Upper lobe of left lung (tissue), 6 donors: Measurements from ENCODE around the gene FSIP2. TPM values are rescaled to one million over a fixed set of nuclear protein-coding genes. Genes with fewer than 3 reads are reported as not detected.

Experiments used
- ATAC-seq, 2 donors: fragments of 200-7000 bp; cut with Tn5 transposase; one replicate each; pipeline ENCODE4 v1.9.1; 2022; ENCODE audit warnings: mild to moderate bottlenecking in 2 of 2, moderate library complexity in 2 of 2; ENCODE audit not compliant: low FRiP score in 2 of 2
- DNase-seq, 2 donors: peaks; one replicate each; pipeline ENCODE4 v3.0.0-alpha.2; 2019 to 2020
- H3K27ac ChIP-seq, 4 donors: fragments of 200-600 bp; sonication (generic); one replicate each; pipeline ENCODE4 v1.5.1; 2016 to 2019
- H3K27me3 ChIP-seq, 4 donors: fragments of 200-600 bp; sonication (generic); one replicate each; pipeline ENCODE4 v1.5.1; 2017 to 2019
- H3K36me3 ChIP-seq, 4 donors: fragments of 200-600 bp; sonication (generic); one replicate each; pipeline ENCODE4 v1.5.1; 2016 to 2019
- H3K4me1 ChIP-seq, 4 donors: fragments of 200-600 bp; sonication (generic); one replicate each; pipeline ENCODE4 v1.5.1; 2018 to 2019
- H3K4me3 ChIP-seq, 4 donors: fragments of 200-600 bp; sonication (generic); one replicate each; pipeline ENCODE4 v1.5.1; 2017 to 2019; ENCODE audit warnings: mild to moderate bottlenecking in 2 of 4, moderate library complexity in 1 of 4
- H3K9me3 ChIP-seq, 4 donors: fragments of 200-600 bp; sonication (generic); one replicate each; pipeline ENCODE4 v1.5.1; 2018 to 2019
- EP300 ChIP-seq, 4 donors: sonication (generic); formaldehyde crosslinking; IDR thresholded peaks; one replicate each; pipeline ENCODE4 v1.5.1; 2017; ENCODE audit warnings: antibody characterized with exemption in 4 of 4, control low read depth in 2 of 4
- POLR2A ChIP-seq, 4 donors: fragments of 450-650 bp; IDR thresholded peaks; one replicate each; pipeline ENCODE4 v1.5.1; 2016 to 2017; ENCODE audit warnings: antibody characterized with exemption in 4 of 4, mild to moderate bottlenecking in 2 of 4
- POLR2AphosphoS5 ChIP-seq, 2 donors: sonication (generic); formaldehyde crosslinking; IDR thresholded peaks; one replicate each; pipeline ENCODE4 v1.5.1; 2017; ENCODE audit warnings: antibody characterized with exemption in 2 of 2
- WGBS, 2 donors: methylation state at CpG; one replicate each; pipeline ENCODE4 v1.1.5; 2017 to 2018; 5-methylcytosine and 5-hydroxymethylcytosine counted together
- total RNA-seq, 6 donors: library from RNA; depleted of rRNA in 4 of 6; stranded (reverse); fragments of >200 nt in 4 of 6; gene quantifications; one replicate each; pipeline versions ENCODE4 v1.1.0 to v1.2.1, GENCODE V29; 2016 to 2021
- TF ChIP-seq, protein P1 (sequence below), 6 experiments: fragments of 450-650 bp in 4 of 6; fragments of 200-600 bp in 2 of 6; sonication (generic) in 2 of 6; IDR thresholded peaks; one replicate each; pipeline ENCODE4 v1.5.1; 2016 to 2019; ENCODE audit warnings: antibody characterized with exemption in 6 of 6
- donor health status: DM: no; HTN: no; CAD: no; lungs with moderate emphysema.
- donor health status: DM: no; HTN: yes; CAD: no; lungs with severe emphysema.

The FSIP2 gene
- total RNA-seq, 6 donors from 2014 or later: 0.11 to 5.2 (median 0.60) TPM

GRCh38 chr2:185802926-185803325 lies 64.3 kb downstream of the FSIP2 start:
- DNase-seq: no peak
- H3K9me3 ChIP-seq: no peaks in the 10 kb centered on the region
- no peak for ATAC-seq
- no peaks in the 10 kb centered on the region for H3K36me3 ChIP-seq
- H3K27ac ChIP-seq: no peak overlapping the region
- H3K4me3 ChIP-seq: no peak overlapping the region
- TF ChIP-seq POLR2A (IDR thresholded peaks at IDR 0.05) (no peak), EP300 (IDR thresholded peaks at IDR 0.05) (no peak), POLR2AphosphoS5 (IDR thresholded peaks at IDR 0.05) (no peak)
- TF ChIP-seq, protein P1, sequence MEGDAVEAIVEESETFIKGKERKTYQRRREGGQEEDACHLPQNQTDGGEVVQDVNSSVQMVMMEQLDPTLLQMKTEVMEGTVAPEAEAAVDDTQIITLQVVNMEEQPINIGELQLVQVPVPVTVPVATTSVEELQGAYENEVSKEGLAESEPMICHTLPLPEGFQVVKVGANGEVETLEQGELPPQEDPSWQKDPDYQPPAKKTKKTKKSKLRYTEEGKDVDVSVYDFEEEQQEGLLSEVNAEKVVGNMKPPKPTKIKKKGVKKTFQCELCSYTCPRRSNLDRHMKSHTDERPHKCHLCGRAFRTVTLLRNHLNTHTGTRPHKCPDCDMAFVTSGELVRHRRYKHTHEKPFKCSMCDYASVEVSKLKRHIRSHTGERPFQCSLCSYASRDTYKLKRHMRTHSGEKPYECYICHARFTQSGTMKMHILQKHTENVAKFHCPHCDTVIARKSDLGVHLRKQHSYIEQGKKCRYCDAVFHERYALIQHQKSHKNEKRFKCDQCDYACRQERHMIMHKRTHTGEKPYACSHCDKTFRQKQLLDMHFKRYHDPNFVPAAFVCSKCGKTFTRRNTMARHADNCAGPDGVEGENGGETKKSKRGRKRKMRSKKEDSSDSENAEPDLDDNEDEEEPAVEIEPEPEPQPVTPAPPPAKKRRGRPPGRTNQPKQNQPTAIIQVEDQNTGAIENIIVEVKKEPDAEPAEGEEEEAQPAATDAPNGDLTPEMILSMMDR (IDR thresholded peaks at IDR 0.05): no peak
- H3K27me3 ChIP-seq: no peaks in the 10 kb centered on the region
- no peaks in the 10 kb centered on the region for H3K4me1 ChIP-seq

GRCh38 chr2:185806783-185807182 lies 68.2 kb downstream of the FSIP2 start:
- Histone ChIP-seq H3K27ac (no peak overlapping the region), H3K4me1 (no peaks in the 10 kb centered on the region), H3K9me3 (no peaks in the 10 kb centered on the region), H3K4me3 (no peak overlapping the region), H3K27me3 (no peaks in the 10 kb centered on the region), H3K36me3 (no peaks in the 10 kb centered on the region)
- ATAC-seq (no peak), DNase-seq (no peak)
- TF ChIP-seq EP300 (IDR thresholded peaks at IDR 0.05) (no peak), POLR2AphosphoS5 (IDR thresholded peaks at IDR 0.05) (no peak), POLR2A (IDR thresholded peaks at IDR 0.05) (no peak)
- TF ChIP-seq, protein P1 (IDR thresholded peaks at IDR 0.05): no peak

DNA sequence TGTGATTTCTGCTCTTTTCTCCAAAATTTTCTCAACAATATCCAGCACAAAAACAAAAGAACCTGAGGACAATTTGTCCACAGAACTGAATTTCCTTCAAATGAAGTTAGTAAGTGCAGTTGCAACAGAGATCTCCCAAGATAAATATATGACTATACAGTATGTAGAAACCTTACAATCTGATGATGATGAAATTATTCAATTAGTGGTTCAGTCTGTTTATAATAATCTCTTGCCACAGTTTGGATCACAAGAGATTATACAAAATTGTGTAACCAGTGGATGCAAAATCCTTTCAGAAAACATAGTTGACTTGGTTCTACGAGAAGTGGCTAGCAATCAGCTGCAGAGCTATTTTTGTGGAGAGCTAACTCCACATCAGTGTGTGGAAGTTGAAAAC lies 68.7 kb downstream of the FSIP2 start:
- H3K36me3 ChIP-seq: no peaks in the 10 kb centered on the region
- H3K27me3 ChIP-seq: no peaks in the 10 kb centered on the region
- H3K4me3 ChIP-seq: no peak overlapping the region
- H3K27ac ChIP-seq: no peak overlapping the region
- DNase-seq (no peak), ATAC-seq (no peak)
- no peaks in the 10 kb centered on the region for H3K4me1 ChIP-seq
- no peak for TF ChIP-seq POLR2A (IDR thresholded peaks at IDR 0.05)
- TF ChIP-seq EP300 (IDR thresholded peaks at IDR 0.05): no peak
- TF ChIP-seq POLR2AphosphoS5 (IDR thresholded peaks at IDR 0.05): no peak
- TF ChIP-seq, protein P1 (IDR thresholded peaks at IDR 0.05): no peak
- no peaks in the 10 kb centered on the region for H3K9me3 ChIP-seq
- WGBS, 2 donors: 75 to 89% methylated on average over 1 of the region's 1 CpG

DNA sequence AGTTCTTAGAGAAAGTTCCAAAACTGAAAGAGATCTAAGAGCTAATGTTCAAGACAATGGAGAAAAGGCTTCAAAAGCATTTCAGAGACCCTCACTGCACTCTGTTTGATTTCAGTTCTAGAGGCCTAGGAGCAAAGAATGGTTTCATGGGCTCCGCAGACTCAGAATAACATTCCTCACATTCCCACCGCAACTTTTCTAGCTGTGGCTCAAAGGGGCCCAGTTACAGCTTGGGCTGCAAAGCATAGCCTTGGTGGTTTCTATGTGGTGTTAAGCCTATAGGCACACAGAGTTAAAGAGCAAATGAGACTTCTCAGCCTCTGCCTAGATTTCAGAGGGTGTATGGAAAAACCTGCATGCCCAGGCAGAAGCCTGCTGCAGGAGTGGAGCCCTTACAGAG lies 73.0 kb downstream of the FSIP2 start:
- Histone ChIP-seq H3K4me3 (no peak overlapping the region), H3K27ac (no peak overlapping the region), H3K27me3 (no peaks in the 10 kb centered on the region), H3K4me1 (no peaks in the 10 kb centered on the region), H3K36me3 (no peaks in the 10 kb centered on the region), H3K9me3 (no peaks in the 10 kb centered on the region)
- DNase-seq: no peak
- TF ChIP-seq, protein P1 (IDR thresholded peaks at IDR 0.05): no peak
- TF ChIP-seq EP300 (IDR thresholded peaks at IDR 0.05) (no peak), POLR2A (IDR thresholded peaks at IDR 0.05) (no peak), POLR2AphosphoS5 (IDR thresholded peaks at IDR 0.05) (no peak)
- ATAC-seq: no peak
- 88 to 94% methylated on average over 2 of the region's 2 CpGs for WGBS, 2 donors

DNA sequence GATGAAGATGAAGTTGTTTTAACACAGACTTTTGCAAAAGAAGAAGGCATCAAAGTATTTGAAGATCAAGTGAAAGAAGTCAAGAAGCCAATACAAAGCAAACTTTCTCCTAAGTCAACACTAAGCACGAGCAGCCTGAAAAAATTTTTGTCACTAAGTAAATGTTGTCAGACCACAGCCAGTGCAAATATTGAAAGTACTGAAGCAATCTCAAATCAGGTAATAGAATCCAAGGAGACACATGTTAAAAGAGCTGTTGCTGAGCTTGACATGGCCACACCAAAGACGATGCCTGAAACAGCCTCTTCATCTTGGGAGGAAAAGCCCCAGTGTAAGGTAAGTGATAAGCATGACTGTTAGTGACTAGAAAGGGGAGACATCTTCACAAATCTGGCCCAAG lies 75.1 kb downstream of the FSIP2 start:
- H3K9me3 ChIP-seq: peaks cover 0 to 11% (median 2%) of the 10 kb centered on the region in 4 donors
- TF ChIP-seq POLR2AphosphoS5 (IDR thresholded peaks at IDR 0.05) (no peak), POLR2A (IDR thresholded peaks at IDR 0.05) (no peak), EP300 (IDR thresholded peaks at IDR 0.05) (no peak)
- TF ChIP-seq, protein P1 (IDR thresholded peaks at IDR 0.05): no peak
- 63 to 65% methylated on average over 2 of the region's 2 CpGs for WGBS, 2 donors
- H3K27me3 ChIP-seq: no peaks in the 10 kb centered on the region
- no peak overlapping the region for H3K27ac ChIP-seq
- no peaks in the 10 kb centered on the region for H3K36me3 ChIP-seq
- H3K4me3 ChIP-seq: no peak overlapping the region
- H3K4me1 ChIP-seq: no peaks in the 10 kb centered on the region
- no peak for ATAC-seq
- DNase-seq: no peak
